Activated CD8-positive, alpha-beta memory T cell treated with anti-CD3 and anti-CD28 coated beads for 24 hours (primary cell): ENCODE results near the gene CUL5.
"Not testable (repeated sequence)": the region's sequence is repeated elsewhere in the genome, so short reads cannot be mapped to it uniquely, and the experiment has no call there.

Source experiments
- DNase-seq: peaks from one replicate; pipeline ENCODE4 v3.0.0-alpha.2; 2020

The CUL5 gene

DNA sequence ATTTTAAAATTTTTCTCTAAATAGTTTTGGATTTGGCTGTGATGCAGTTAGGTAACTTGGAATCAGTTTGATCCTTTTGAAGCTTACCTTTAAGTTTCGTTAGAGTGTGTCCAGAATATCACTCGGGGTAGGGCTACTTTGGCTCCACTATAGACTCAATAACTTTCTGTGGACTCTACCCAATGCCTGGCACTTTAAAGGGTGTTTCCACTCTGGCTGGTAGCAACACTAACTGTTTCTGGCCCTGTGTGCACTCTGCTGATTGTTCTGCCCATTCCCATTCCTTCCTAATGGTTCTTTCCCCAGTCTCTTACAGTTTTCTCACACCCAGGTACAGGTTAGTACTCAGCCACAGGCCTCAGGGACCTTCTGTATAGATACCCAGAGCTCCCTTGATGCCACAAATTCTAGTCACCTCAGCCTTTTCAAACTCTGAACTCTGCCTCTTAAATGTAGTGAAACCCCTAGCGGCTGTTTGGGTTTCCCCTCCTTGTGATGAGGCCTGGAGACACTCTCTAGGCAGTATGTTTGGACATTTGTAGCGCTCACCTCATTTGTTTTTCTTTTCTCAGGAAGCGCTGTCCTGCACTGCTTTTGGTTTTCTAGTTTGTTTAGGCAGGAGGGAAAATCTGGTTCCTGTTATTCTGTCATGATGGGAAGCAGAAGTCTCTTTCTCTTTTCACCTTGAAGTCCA, 16.8 kb downstream of the CUL5 start:
- DNase-seq: no peak

- no peak for DNase-seq
These were observed 18.4 kb downstream of the CUL5 start for GRCh38 chr11:108027057-108027456.

DNA sequence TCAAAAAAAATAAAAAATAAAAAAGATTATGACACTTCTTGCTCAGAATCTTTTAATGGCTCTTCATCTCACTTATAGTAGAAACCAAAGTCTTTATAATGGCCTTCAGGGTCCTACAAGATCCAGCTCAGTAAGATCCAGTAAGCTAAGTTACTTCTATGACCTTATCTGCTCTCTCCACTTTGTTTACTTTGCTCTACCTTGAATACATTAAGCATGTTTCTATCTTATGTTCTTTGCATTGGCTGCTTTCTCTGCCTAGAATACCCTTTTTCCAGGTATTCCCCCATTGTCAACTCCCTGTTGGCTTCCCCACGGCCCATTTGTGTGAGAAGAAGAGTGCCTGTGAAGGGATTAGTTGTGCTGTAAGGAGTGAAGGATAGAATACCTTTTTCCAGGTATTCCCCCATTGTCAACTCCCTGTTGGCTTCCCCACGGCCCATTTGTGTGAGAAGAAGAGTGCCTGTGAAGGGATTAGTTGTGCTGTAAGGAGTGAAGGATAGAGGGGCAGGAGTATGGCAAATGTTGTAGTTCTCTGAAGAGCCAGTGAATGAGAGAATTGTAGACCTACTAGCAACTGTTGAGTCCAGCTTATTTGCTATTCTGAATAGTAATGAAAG, 20.2 kb downstream of the CUL5 start:
- DNase-seq: not testable (repeated sequence)

DNA sequence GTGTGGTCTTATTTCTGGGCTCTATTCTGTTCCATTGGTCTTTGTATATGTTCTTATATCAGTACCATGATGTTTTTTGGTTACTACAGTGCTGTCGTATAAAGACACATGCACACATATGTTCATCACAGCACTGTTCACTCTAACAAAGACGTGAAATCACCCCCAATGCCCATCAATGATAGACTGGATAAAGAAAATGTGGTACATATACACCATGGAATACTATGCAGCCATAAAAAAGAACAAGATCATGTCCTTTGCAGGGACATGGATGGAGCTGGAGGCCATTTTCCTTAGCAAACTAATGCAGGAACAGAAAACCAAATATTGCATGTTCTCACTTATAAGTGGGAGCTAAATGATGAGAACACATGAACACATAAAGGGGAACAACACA, 22.9 kb downstream of the CUL5 start:
- DNase-seq: not testable (repeated sequence)

GRCh38 chr11:108032800-108033199, 24.1 kb downstream of the CUL5 start:
- DNase-seq: no peak

GRCh38 chr11:108034034-108034433, 25.3 kb downstream of the CUL5 start:
- DNase-seq: no peak

DNA sequence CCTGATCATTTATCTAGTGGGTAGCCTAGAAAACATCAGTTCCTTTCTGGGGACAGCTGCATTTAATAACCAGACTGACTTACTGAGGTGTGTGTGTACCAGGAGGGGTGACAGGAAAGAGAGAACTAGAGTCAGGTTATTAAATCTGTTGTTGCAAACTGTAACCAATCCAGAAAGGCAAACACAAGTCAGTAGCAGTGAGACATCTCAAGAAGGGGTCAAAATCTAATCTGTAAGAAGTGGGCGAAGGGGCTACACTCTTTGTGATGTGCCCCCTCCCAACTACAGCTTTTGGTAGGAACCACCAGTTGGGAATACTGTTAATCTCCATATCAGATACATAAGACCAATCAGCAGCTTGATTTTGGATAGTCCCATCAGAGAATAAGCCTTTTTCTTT, 26.3 kb downstream of the CUL5 start:
- no peak for DNase-seq

- no peak for DNase-seq
These were observed 27.0 kb downstream of the CUL5 start for GRCh38 chr11:108035690-108036089.

DNA sequence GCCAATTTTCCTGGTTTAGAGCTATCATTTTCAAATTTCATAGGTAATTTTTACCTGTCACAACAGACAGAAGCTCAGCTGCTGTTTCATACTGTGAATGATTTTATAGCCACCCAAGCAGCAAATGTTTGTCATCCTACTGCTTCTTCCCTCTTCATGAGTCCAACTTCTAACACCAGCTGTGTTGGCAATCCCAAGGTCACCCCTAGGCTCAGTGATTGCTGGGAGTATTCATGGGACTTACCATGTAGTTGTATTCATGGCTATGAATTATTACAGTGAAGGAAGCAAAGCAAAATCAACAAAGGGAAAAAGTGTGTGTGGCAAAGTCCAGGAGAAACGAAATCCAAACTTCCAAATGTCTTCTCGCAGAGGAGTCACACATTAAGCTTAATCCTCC, 28.5 kb downstream of the CUL5 start:
- DNase-seq: no peak

- no peak for DNase-seq
These were observed 28.9 kb downstream of the CUL5 start for GRCh38 chr11:108037636-108038035.

DNA sequence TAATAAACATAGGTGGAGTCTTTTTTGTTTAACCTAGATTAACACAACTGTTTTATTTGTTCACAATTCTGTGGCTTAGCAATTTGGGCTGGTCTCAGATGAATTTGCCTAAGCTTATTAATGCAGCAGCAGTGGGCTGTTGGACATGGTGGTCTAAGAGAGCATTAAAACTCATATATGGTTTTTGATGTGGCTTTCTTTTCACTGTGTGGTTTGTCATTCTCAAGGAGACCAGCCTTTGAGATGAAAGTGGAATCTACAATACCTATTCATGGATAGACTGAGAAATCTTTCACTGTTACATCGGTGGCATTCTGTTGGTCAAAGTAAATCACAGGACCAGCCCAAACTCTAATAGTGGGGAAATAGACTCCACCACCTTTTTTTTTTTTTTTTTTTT, 39.6 kb downstream of the CUL5 start:
- DNase-seq: no peak

DNA sequence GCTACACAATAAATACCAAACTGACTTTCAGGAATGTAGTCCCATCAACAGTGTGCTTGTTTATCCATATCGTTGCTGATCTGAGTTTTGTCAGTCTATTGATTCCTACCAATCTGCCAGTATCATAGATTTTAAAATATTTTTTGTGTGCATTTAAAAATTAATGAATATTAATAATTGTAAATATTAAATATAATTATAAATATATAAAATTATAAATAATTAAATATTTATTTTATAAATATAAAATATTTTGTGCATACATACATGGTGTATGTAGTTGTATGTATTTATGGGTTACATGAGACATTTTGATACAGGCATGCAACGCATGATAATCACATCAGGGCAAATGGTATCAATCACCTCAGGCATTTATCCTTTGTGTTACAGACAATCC, 53.6 kb downstream of the CUL5 start:
- no peak for DNase-seq

- no peak for DNase-seq
These were observed 54.7 kb downstream of the CUL5 start for GRCh38 chr11:108063410-108063809.

- DNase-seq: no peak
These were observed 61.2 kb downstream of the CUL5 start for GRCh38 chr11:108069947-108070346.

GRCh38 chr11:108084811-108085210, 76.1 kb downstream of the CUL5 start:
- no peak for DNase-seq

DNA sequence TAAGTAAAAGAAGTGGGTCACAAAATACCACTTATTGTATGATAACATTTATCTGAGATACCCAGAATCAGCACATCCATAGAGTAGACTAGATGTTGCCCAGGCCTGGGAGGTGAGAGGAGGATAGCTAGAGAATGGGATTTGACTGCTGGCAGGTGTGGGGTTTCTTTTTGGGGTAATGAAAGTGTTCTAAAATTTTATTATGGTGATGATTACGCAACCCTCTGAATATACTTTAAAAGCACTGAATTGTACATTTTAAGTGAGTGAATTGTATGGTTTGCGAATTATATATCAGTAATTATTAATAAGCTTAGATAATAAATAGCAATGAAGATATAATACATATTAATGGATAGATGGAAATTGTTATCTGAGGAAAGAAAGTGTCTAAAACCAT, 77.0 kb downstream of the CUL5 start:
- DNase-seq: no peak

- no peak for DNase-seq
These were observed 83.4 kb downstream of the CUL5 start for GRCh38 chr11:108092134-108092533.

- no peak for DNase-seq
These were observed 84.6 kb downstream of the CUL5 start for GRCh38 chr11:108093128-108093904.

DNA sequence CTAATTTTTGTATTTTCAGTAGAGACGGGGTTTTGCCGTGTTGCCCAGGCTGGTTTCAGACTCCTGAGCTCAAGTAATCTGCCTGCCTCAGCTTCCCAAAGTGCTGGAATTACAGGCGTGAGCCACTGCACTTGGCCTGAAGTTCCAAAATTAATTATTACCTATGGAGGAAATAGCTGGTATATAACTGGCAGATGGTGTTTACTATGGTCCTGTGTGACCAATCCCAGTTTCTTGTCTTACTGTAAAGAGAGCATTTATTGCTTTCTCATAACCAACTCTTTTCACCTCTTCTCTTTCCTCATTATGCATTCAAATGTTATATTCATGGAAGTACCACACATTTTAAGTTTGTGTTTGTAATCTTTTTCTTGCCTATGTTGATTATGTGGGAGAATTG, 88.5 kb downstream of the CUL5 start:
- DNase-seq: no peak

DNA sequence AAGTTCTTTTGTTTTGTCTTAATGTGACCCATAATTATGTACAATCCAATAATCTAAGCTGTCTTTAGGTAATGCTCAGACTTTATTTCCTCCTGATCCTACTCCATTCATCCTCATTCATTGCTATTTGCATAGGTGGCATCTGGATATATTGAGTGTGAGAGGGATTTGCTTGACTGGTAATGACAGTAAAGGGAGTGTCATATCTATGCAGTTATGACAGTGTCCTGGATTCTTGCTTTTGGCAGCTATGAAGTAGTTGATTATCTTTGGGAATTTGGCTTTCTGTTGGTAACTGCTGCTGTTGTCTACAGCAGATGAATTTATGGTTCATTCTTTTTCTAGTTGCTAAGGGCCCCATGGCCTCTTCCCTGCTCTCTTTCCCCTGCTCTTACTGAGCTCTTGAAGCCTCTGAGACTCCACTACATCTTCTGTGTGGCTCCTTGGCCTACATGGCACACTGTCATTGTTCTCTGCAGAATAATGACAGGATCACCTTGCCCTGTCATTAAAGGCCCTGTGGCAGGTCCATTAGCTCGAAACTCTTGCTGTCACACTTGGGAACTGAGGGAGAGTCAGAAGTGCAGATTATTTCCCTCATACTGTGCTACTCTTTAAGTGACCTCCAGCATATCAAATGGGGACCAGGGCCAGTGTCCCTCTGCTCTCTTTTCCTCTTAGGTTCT, 92.5 kb downstream of the CUL5 start:
- DNase-seq: no peak

DNA sequence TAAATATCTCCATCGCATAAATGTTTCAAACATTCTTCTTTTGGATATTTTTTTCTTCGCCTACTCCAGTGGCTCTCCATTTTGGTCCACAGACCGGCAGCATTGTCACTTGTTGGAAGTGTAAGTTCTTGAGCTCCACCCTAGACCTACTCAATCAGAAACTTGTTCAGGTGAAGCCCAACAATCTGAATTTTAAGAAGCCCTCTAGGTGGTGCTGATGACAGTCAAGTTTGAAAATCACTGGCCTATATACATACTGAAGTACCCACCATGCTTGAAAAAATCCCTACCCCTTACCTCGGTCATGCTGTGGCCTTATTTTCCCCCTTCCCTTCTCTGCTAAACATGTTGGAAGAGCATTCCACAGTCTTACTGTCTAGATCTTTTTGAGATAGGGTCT, 102.4 kb downstream of the CUL5 start:
- DNase-seq: no peak

DNA sequence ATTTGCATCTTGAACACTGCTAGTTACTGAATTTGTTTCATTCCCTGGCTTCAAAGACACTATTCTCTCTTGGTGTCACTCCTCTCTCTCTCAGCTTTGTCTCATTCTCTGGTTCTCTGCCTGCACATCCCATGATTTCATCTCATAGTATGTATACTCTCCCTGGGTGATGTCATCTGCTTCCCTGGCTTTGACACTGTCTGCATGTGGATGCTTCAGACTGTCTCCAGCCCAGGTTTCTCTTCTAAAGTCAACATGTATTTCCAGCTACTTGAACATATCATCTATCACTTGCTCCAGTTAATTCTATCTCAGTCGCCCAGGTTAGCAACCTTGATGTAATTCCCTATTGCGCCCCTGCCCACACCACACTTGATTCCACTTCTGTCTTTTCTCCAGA, 103.4 kb downstream of the CUL5 start:
- no peak for DNase-seq

DNA sequence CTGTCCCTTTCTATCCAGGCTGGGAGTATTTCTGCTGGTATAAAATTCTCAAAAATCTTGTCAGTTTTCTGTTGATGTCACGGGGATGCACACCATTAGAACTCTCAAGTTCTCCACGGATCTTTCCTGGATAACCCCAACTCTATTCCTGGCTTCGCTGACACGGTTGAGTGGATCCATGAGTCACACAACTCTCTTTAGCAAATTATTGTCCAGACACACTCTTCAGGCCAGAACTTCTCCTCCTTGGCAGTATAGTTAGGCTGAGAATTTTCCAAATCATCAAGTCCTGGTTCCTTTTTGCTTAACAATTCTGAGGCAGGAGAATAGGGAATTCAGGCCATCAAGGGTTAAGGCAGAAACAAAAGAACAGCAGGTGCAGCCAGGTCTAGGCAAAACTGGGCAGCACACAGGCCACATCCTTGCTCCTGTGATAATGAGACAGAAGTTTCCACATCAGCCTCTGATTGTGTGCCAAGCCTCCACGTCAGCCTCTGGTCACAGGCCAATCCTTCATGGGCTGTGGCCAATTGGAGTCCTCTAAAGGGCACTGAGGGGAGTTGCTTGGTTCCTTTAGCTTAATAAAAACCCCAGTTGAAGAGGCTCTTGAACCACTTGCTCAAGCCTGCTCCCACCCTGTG, 106.9 kb downstream of the CUL5 start:
- DNase-seq: peak; percentile 28
